CD1c-positive myeloid dendritic cell (primary cell): Measurements from ENCODE around the gene ZNF142.

Experiments used
- DNase-seq: peaks from one replicate; pipeline ENCODE4 v3.0.0-alpha.2; 2016; ENCODE audit errors: extremely low spot score

ZNF142 gene

GRCh38 chr2:218648088-218648786 lies 11.2 kb downstream of the ZNF142 start:
- DNase-seq: peak; percentile 61

- peak; percentile 45 for DNase-seq
Measured at GRCh38 chr2:218645126-218645525, 14.3 kb downstream of the ZNF142 start.

- DNase-seq: no peak
Measured at GRCh38 chr2:218644721-218645120, 14.7 kb downstream of the ZNF142 start.

GRCh38 chr2:218643751-218644310 lies 15.6 kb downstream of the ZNF142 start:
- no peak for DNase-seq

- DNase-seq: no peak
Measured at GRCh38 chr2:218642786-218643185, 16.6 kb downstream of the ZNF142 start.

- no peak for DNase-seq
Measured at GRCh38 chr2:218642121-218642656, 17.2 kb downstream of the ZNF142 start.

GRCh38 chr2:218638372-218638771 lies 21.1 kb downstream of the ZNF142 start:
- DNase-seq: no peak

GRCh38 chr2:218635719-218636118 lies 23.7 kb downstream of the ZNF142 start:
- no peak for DNase-seq

GRCh38 chr2:218631837-218632236 lies 27.6 kb downstream of the ZNF142 start:
- no peak for DNase-seq

- no peak for DNase-seq
Measured at GRCh38 chr2:218627939-218628338, 31.5 kb downstream of the ZNF142 start.

- no peak for DNase-seq
Measured at GRCh38 chr2:218626369-218626768, 33.1 kb downstream of the ZNF142 start.

- DNase-seq: no peak
Measured at GRCh38 chr2:218623366-218623705, 36.1 kb downstream of the ZNF142 start.

GRCh38 chr2:218622606-218623365 lies 36.6 kb downstream of the ZNF142 start:
- peak; percentile 31 for DNase-seq

GRCh38 chr2:218621007-218621406 lies 38.4 kb downstream of the ZNF142 start:
- DNase-seq: no peak

- no peak for DNase-seq
Measured at GRCh38 chr2:218618102-218618860, 41.1 kb downstream of the ZNF142 start.

- no peak for DNase-seq
Measured at GRCh38 chr2:218615868-218616315, 43.5 kb downstream of the ZNF142 start.

- no peak for DNase-seq
Measured at GRCh38 chr2:218607436-218608115, 51.8 kb downstream of the ZNF142 start, which contains the start of gene PLCD4. PLCD4 (plus strand) TSS chr2:218607899; CDS start chr2:218615740, 7,841 bp downstream.

GRCh38 chr2:218605432-218605831 lies 54.0 kb downstream of the ZNF142 start:
- no peak for DNase-seq
